ENCODE data around the gene DPYD.

Gene DPYD

DNA sequence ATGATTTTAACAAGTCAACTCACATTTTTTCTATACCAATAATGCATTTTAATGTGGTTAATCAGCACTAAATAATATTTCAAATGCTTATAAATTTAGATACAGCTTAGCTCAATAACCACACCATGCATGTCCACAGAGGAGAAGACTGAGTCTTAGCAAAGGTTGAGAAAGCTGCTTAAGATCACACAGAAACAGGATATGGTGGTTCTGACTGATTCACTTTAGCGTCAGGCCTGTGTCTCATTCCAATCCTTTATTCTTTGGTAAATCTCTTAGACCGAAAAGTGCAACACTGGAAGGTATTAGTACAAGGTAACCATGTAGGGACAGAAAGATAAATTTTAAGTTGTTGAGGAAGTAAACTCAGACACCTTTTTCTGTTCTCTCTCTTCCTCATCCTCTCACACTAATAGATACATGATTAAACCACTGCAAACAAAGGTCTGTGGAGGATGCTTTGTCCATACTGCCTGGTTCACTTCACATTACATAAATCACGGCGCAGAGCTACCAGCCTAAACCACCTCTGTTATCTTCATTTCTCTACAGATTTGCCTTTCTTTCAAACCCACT is 139.0 kb downstream of the DPYD start:
- DNase-seq: no peak

DNA sequence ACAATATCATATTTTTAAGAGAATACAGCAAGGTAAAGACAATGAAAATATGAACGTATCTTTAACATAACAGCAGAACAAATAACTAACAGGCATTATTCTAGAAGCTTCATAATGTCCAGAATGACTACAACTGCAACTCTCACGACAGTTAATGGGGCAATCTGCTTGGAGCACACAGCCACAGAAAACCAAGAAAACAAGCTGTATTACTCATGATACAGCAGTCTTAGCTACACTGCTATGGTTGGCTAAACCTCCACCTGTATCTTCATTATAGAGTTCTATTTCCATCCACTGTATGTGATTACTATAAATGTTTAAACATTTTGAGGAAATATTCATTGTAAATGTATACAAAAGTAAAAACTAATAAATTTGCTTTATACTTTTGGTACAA is 139.9 kb downstream of the DPYD start:
- no peak for DNase-seq

DNA sequence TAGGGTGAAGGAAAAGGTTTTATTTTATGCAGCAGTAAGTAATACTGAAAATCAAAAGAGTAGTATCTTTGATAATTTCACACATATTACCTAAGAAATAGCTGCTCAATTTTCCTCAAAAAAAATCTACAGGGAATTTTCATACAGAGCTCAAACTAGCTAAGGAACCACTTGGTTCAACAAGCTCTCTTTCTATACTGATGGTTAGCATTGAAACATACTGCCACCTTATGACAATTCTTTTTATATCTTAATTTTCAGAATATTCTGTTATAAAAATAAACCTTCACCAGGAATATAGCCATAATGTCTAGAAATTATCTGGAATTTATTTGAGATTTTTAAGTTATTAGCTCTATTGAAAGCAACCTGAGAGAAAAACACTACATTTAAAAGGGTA is 142.1 kb downstream of the DPYD start:
- no peak for DNase-seq

DNA sequence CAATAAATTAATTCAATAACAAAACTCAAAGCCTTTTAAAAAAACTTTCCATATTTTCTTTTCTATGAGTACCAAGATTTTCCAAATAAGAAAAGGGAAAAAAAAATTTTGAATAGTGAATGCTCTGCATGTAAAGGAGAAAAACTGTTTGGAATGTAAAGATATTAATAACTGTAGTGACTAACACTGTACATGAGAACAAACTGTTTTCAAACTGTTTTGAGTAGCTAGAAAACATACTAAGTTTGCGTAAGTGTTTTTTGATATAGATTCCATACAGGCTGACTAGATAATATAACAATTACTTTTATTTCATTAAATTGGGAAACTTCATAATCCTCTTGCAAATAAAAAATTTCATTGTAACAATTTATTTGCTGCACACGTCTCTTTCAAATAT is 150.5 kb downstream of the DPYD start:
- no peak for DNase-seq

DNA sequence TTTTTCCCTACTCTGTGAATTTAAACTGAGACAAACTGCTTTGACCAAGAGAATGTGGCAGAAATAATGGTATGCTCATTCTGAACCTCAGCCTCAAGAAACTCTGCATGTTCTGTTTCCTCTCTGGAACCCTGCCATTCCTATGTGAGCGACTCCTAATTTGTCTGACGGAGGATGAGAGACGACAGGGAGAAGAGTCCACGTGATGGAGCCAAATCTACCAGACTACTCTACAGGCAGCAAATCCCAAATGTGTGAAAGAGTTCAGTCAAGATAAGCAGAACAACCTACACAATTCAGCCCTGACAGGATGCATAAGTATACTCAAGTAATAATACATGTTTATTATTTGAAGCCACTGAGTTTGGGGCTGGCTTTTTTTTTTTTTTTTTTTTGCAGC is 153.5 kb downstream of the DPYD start:
- no peak for DNase-seq

DNA sequence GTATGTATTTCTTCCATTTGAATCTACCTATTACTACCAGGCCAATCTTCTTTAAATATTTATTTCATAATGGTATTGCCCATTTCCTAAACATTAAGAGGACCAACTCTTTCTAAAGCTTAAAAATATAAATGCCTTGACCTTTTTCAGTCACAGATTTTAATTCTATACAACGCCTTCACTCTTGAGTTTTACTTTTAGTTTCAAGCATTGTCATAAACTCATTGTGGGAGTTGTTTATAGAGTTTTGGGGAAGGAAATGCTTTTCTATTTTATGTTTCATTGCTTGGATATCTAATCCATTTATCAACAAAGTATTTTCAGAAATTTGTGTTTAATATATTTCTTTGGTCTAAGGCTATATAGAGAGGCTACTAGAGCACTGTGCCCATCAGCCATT is 155.8 kb downstream of the DPYD start:
- DNase-seq: no peak

DNA sequence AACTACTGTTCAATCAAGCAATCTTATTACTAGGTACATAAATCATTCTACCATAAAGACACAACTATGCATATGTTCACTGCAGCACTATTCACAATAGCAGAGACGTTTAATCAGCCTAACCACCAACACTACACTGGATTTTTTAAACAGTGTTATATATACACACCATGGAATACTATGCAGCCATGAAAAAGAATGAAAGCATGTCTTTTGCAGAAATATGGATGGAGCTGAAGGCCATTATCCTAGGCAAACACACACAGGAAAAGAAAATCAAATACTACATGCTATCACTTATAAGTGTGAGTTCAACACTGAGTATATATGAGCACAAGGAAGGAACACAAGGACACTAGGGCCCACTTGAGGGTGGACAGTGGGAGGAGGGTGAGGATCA is 159.2 kb downstream of the DPYD start:
- no peak for DNase-seq

DNA sequence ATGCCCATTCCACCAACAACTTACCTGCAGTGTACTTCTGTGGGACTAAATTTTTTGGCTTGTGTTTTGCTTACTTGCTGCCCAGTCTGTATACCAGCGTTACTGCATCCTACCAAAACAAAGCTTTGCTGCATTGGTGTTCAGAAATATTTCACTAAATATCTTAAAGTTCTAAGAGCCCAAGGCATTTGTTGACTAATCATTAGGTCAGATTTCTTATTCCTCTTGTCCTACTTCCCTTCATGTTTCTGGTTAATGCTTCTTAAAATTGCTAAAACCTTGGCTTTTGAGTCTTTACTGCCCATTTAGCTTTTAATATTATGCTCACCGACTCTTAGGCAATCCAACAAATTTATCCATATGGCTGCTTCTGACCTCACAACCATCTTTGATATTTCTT is 161.8 kb downstream of the DPYD start:
- no peak for DNase-seq

DNA sequence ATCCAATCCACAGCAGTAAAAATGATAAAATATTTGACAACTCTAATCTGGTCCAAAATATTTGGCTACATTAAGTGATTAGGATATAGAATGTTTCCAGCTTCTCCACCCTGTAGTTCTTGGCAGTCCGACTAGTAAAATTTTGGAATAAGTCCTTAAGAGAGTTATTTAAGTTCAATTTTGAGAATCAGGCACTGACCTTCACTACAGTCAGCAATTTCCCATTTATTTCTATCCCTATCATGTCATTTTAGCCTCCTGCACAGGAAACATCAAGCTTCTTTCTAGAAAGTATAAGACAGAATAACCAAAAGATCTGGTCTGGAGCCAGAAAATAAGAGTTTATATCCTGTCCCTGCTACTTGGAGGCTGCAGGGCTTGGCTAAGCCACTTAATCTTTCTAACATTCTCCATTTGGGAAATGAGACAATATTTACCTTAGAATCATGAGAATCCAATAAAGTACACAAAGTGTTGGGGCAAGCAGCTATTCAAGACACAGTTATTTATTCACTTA is 162.2 kb downstream of the DPYD start:
- no peak for DNase-seq

DNA sequence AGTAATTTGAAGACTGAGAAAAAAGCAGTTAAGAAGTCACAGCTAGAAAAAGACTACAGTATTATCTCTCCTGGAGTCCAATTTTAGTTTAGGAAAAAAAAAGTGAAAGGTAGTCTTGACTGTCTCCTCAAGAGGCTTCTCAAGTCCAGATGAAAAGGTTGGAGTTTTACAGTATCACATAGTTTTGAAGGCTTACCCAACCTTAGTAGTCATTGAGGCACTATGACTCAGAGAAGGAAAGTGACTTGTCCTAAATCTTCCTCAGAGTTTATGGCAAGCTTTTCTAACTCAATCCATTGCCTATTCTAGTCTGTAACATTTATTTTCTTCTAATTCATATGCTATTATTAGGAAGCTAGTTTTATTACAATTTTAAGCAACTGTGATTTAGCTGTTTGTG is 174.9 kb downstream of the DPYD start:
- no peak for DNase-seq

DNA sequence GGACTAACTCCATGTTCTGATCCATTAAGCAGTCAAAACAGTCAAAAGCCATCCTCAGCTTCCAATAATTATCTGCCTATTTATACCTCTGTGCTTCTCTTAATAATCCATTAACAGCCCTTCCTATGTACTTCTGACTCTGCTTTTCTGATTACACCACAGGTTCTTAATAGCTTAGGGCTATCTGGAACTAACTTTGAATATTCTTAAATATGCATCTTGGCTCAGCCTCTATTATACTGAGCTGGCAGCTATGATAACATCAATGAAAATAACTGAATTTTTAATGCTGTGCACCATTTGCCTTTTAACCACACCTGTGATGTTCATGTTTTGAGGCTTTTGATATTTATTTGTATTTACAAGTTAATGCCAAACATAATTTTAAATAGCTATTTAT is 175.9 kb downstream of the DPYD start:
- DNase-seq: no peak

DNA sequence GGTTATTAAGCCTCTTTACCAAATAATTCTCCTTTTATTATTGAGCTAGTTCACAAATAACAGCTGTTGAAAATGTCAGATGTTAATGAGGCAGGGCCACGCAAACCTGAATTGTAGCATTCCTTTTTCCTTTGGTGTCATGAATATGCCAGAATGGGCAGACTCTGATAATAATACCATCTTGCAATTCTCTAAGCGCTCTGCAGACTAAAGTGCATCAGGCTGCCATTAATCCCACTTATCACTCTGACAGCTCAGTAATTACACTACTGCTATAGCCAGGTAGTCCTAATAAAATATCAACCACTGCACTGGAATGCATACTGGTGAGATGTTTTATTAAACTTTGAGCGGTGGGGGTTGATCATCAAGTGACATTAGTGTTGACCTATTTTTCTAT is 177.7 kb downstream of the DPYD start:
- DNase-seq: no peak

DNA sequence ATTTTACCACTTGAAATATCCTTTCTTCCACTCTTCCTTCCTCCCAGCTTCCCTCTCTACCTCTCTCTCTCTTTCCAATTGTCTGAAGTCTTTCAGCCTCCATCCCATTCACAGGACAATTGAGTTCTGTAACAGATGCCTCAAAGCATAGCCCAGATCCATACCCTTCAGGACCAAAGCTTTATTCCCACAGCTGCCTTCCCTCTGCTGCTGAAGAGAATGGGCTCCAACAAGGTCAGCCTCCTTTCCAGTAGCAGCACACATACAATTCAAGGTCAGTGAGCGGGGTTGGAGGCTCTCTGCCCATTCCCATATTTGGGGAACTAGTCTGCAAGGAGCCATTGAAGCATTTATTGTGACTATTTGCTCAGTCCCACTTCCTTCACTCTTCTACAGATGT is 179.9 kb downstream of the DPYD start:
- DNase-seq: no peak

DNA sequence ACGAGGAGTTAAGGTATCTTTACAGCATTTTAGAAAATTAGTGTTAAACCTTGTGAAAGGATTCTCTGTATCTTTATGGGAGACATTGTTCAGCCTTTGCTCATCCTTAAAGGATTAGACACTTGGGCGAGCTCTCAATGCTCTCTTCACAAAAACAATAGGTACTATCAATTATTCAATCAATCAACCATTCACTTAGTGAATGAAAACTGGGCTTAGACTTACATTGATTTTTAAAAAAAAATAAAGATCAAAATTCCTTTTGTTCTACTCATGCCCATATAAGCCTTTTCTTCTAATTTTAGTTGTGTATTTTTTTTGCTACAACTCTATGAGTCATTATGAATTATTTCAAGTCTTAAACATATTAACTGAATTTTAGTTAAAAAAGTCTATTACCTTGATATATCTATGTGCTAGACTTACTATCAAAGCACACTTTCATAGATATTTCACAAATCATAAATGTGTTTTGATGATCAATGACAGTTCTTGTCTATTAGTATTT is 181.2 kb downstream of the DPYD start:
- DNase-seq: no peak

DNA sequence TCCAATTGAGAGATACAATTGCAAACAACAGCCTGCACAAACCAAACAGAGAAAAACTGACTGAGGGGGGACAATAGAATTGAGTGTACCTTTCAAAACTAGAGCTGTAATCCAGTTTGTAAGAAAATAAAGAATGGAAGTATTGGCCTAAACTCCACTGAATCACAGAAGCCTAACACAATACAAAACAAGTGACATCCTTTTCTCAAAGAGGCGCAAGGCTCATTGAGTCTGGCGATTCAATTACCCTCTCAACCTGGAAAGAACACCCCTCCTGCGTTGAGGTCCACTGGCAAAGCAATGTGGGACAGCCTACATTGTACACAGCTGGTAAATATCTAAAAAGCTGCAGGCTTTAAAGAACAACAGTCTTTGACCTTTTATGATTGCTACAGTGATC is 182.6 kb downstream of the DPYD start:
- DNase-seq: no peak

DNA sequence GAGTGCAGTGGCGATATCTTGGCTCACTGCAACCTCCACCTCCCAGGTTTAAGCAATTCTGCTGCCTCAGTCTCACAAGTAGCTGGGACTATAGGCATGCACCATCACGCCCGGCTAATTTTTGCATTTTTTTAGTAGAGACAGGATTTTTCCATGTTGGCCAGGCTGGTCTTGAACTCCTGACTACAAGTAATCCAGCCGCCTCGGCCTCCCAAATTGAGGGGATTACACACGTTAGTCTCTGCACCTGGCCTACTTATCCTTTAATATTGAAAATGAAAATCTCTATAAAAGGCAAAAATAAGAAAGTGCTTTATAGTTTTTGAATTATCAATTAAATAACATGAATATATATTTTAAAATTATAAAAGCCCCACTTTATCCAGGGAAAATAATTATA is 190.6 kb downstream of the DPYD start:
- no peak for DNase-seq

DNA sequence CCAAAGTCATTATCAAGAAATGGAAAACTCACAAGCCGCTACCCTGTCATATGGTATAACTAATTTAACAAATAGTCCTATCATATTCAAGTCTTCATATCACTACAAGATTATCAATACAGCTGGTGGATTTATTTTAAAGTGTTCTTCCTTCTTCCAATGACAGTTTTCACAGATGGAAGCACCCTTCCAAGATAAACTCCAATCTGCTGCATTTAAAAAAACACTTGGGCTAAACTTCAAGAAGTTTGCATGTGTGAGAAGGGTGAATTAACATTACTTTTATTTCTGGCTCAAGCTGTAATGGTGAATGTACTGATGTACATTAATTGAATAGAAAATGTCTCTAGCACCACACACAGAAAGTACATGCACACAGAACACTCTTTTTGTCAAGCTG is 192.4 kb downstream of the DPYD start:
- no peak for DNase-seq

DNA sequence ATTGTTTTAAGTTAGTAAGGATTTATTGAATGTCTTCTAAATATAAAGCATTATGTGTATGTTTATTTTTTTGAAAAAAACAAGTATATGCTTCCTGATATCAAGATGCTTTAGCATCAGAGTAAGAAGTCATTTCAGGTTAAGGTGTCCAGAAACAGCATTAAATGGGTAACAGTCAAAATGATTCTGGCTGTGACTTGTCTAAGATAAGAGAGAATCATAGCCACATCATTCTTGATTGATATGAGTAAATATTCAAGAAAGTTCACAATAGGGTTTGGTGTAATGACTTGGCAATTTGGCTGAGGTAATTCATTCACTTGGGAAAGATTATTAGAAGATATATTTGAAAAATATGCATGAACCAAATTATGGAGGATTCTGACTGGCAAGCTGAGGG is 193.8 kb downstream of the DPYD start:
- no peak for DNase-seq

DNA sequence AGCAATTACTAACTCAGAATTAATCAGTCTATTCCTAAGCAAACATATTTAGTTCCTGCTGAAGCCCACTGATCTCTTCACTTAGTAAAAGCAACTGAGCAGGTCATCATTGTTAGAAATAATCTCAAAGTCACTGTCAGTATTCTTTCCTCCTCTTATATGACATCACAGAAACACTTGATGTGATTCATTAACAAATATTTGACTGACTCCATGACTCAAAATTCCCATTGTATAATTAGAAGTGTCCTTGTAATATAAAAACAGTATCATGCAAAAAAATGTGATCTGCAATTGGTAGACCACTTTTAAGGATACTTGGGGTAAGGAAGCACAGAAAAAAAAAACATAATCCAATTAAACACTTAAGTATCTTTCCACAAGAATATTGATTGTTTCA is 194.4 kb downstream of the DPYD start:
- no peak for DNase-seq

DNA sequence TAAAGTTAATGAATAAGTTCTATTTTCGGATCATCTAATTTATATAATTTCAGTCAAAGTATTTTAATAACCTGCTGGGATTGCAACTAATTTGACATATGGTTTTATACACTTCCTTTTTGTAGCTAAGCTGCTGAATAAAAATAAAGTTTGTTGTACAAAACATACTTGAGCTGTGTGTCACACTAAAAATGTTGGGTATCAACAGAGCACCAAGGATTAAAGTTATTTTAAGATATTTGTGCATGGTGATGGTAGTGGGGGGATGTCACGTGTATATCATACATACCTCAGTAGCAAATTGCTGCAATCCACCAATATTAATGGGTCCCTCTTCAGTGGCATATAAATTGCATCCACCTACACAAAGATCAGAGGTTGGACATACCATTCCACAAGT is 199.6 kb downstream of the DPYD start:
- DNase-seq: no peak

DNA sequence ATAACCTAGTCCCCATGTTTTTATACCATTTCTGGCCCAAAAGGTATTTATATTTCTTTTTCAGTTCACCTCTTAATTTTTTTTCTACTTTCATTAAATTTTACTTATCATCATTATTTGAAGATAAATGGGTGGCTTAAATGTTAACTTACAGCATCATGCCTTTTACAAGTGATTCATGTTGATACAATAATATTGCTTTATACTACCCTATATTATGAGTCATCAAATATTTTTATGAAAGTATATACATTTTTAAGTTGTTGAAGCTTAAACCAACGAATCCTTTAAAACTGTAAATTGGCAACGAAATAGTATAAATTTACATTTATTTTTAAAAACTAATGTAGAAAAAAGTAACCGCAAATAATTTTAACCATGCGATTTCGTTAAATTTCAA is 207.9 kb downstream of the DPYD start:
- no peak for DNase-seq

DNA sequence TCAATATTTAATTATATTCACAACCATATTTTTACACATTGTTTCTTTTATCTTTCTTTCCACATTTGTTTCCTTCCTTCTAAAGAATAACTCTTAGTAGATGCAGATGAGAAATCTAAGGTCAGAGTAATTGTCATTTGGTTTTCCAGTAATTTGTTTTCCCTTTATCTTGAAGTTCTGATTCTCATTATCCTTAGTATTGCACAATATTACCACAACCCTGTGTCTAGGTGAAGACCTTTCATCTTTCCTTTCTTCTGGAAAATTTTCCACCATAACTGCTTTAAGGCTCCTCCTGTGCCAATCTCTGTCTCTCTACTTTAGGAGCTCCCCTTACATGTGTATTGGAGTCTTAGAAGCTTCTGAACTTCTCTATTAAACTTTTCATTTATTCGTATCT is 209.0 kb downstream of the DPYD start:
- no peak for DNase-seq

DNA sequence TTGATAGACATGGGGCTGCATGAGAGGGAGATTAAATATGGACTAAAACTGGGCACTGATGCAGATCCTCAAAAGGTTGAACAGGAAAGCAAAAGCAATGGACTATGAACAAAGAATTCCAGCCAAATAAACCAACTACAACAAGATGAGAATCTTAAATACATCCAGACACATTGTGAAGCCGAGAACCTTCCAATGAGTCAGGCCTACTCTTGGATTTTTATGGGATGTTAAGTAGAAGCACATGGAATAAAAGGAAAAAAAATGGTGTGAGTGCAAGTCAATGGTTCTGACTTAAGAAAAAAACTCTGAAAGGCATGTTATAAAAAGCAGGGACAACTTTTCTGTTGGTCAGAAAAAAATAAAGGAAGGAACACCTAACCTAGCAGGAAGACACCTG is 227.2 kb downstream of the DPYD start:
- no peak for DNase-seq

DNA sequence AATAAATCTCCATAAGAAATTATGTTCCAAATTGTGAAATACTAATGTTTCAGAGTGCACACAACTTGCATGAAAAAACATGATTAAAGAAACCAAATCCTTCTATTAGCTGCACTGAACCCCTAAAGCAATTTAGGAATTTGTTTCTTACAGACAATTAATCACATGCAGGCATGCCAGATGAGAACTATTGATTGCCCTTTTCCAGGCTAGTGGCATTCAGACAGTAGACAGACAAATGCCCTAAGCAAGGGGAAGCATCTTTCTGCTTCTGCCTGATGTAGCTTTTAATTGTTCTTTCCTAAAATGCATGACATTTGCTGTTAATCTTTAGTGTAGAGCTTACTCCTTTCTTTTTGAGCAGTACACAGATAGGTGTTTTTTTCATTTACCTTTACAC is 229.5 kb downstream of the DPYD start:
- no peak for DNase-seq

DNA sequence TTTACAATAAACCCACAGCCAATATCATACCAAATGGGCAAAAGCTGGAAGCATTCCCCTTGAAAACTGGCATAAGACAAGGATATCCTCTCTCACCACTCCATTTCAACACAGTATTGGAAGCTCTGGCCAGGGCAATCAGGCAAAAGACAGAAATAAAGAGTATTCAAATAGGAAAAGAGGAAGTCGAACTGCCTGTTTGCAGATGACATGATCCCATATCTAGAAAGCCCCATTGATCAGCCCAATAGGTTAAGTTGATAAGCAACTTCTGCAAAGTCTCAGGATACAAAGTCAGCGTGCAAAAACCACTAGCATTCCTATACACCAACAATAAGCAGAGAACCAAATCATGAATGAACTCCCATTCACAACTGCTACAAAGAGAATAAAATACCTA is 235.5 kb downstream of the DPYD start:
- DNase-seq: no peak

DNA sequence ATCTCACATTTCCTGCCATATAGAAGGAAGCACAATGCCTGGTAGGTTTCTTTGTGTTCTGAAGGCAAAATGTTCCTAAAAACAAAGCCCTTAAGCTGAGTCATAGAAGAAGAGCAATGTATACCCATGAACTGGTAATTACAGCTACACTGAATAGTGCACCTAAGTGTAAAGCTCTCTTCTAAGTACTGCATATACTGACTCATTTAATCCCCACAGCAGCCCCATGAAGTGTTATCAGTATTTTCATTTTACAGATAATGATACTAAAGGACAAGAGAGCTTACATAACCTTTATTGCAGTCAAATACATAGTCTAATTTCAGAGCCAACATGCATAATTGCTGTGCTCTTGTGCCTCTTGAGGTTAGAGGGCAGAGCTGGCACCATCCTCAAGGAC is 239.9 kb downstream of the DPYD start:
- no peak for DNase-seq

Measured in activated CD4-positive, CD25-positive, alpha-beta regulatory T cell treated with anti-CD3 and anti-CD28 coated beads, Interleukin-2, amount 50 U/mL, for 72 hours (primary cell).